GM21390 (cell line): Measurements from ENCODE around the gene SLC29A4.
"Not testable (repeated sequence)": the region's sequence is repeated elsewhere in the genome, so short reads cannot be mapped to it uniquely, and the experiment has no call there.

Experiments
- ATAC-seq: cut with Tn5 transposase; IDR thresholded peaks from one replicate; pipeline ENCODE4 v1.9.1; 2021; ENCODE audit not compliant: unreplicated experiment

SLC29A4 gene

GRCh38 chr7:5273831-5274405 is 8.8 kb upstream of the SLC29A4 start:
- ATAC-seq, result not testable (repeated sequence)

- ATAC-seq, result no peak
Measured at GRCh38 chr7:5274441-5274840, 8.3 kb upstream of the SLC29A4 start.

- ATAC-seq, result not testable (repeated sequence)
Measured at GRCh38 chr7:5274985-5275431, 7.7 kb upstream of the SLC29A4 start.

- ATAC-seq, result not testable (repeated sequence)
Measured at GRCh38 chr7:5275510-5275909, 7.2 kb upstream of the SLC29A4 start.

- not testable (repeated sequence) for ATAC-seq
Measured at GRCh38 chr7:5276123-5276522, 6.6 kb upstream of the SLC29A4 start.

- ATAC-seq, result no peak
Measured at GRCh38 chr7:5276611-5277010, 6.1 kb upstream of the SLC29A4 start.

GRCh38 chr7:5278766-5279165 is 4.0 kb upstream of the SLC29A4 start:
- ATAC-seq, result no peak

- ATAC-seq, result no peak
Measured at GRCh38 chr7:5279734-5280133, 3.0 kb upstream of the SLC29A4 start.

GRCh38 chr7:5281598-5282500 is 894 bp upstream of the SLC29A4 start:
- not testable (repeated sequence) for ATAC-seq

GRCh38 chr7:5283421-5284303 is 919 bp downstream of the SLC29A4 start:
- no peak for ATAC-seq

- ATAC-seq, result no peak
Measured at GRCh38 chr7:5284304-5285281, 1.9 kb downstream of the SLC29A4 start.

- ATAC-seq, result no peak
Measured at GRCh38 chr7:5286933-5287332, 4.2 kb downstream of the SLC29A4 start.

- not testable (repeated sequence) for ATAC-seq
Measured at GRCh38 chr7:5287373-5287772, 4.6 kb downstream of the SLC29A4 start.

GRCh38 chr7:5287802-5288201 is 5.1 kb downstream of the SLC29A4 start:
- no peak for ATAC-seq

GRCh38 chr7:5288560-5288959 is 5.8 kb downstream of the SLC29A4 start:
- ATAC-seq, result not testable (repeated sequence)

GRCh38 chr7:5289355-5289754 is 6.6 kb downstream of the SLC29A4 start:
- ATAC-seq, result no peak

- ATAC-seq, result no peak
Measured at GRCh38 chr7:5291301-5291700, 8.6 kb downstream of the SLC29A4 start.

GRCh38 chr7:5291711-5292335 is 9.1 kb downstream of the SLC29A4 start:
- not testable (repeated sequence) for ATAC-seq

GRCh38 chr7:5294169-5294987 is 11.6 kb downstream of the SLC29A4 start:
- ATAC-seq, result no peak
